GM19372 (cell line): ENCODE data around the gene SLAMF6.

Source experiments
- ATAC-seq: cut with Tn5 transposase; IDR thresholded peaks from one replicate; pipeline ENCODE4 v1.9.1; 2021; ENCODE audit warnings: mild to moderate bottlenecking, low read depth, moderate library complexity; ENCODE audit not compliant: unreplicated experiment

Gene SLAMF6

DNA sequence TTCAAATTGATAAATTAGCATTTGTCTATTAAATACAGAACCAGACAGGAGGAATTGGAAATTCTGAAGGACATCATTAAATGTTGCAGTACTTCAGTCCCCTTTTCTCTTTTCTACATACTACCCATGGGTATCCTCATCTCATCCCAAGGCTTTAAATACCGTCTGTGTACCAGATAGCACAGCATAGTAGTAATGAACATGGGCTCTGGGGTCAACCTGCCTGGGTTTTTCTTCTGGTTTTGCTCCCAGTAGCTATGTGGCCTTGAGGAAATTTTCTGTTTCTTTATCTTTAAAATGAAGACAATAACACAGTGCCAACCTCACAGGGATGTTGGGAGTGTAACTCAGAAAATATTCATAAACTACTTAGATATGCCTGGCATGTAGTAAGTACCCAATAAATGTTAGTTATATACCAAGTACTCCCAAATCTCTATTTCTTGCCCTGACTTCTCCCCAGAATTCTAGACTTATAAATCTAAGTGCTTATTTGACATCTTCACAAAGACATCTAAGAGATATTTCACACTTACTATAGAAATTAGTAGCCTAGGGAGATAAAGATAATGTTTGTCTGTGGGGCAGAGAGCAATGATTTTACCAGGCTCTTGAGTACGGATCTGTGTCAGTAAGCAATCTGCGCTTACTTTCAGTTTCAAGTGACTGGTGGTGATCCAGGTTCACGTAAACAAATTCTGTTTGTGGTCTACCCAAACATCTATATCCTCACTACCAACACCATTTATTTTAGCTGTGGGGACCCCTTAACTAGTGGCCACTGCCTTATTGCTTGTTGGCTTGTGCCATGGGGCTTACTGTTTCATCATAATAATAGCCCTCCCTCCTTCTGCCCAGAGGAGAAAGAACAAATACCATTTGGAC lies 85.4 kb downstream of the SLAMF6 start:
- peak; percentile 68 for ATAC-seq

DNA sequence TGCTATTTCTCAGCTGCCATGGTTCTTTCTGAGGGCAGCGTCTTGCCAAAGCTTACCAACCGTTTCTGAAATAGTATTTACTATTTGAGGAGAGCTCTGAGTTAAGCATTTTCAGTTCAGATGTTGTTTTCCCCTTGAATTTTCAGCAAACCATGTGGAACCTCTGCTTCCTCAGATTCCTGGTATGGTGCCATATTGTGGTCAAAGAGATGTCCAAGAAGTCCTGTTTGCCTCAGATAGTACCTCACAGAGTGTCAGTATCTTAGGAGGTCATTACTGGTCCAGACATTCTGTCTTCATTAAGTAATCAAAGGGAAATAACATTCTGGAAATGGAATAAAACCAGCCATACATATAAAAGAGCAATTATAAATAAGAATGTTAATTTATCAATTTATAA lies 86.1 kb downstream of the SLAMF6 start:
- ATAC-seq, result no peak
